Mesendoderm (in vitro differentiated cells): Measurements from ENCODE around the gene IRF2.
A peak's percentile ranks its signal among the peaks of the same experiment; 100 is the strongest.

Experiments used
- DNase-seq: peaks from one replicate; pipeline ENCODE4 v3.0.0; 2013
- H2AK5ac ChIP-seq: 2 replicates; pipeline ENCODE4 v1.6.1; 2013; ENCODE audit warnings: low read length, inconsistent platforms
- H2BK120ac ChIP-seq: 2 replicates; pipeline ENCODE4 v1.6.1; 2013; ENCODE audit warnings: low read depth, mild to moderate bottlenecking, low read length, moderate library complexity, mixed read lengths
- H2BK15ac ChIP-seq: replicated peaks from 2 replicates; pipeline ENCODE4 v1.6.1; 2013; ENCODE audit warnings: low read depth, mild to moderate bottlenecking, moderate library complexity
- H2BK5ac ChIP-seq: 2 replicates; pipeline ENCODE4 v1.6.1; 2013; ENCODE audit warnings: low read length, inconsistent platforms
- H3K18ac ChIP-seq: 2 replicates; pipeline ENCODE4 v1.6.1; 2013; ENCODE audit warnings: mild to moderate bottlenecking, low read length, mixed read lengths
- H3K23ac ChIP-seq: one replicate; pipeline ENCODE4 v1.6.1; 2013; ENCODE audit warnings: low read length
- H3K27ac ChIP-seq: 2 replicates; pipeline ENCODE4 v1.5.1; 2013; ENCODE audit warnings: low read depth, mild to moderate bottlenecking, inconsistent platforms, low read length, moderate library complexity
- H3K27me3 ChIP-seq: 2 replicates; pipeline ENCODE4 v1.6.1; 2013; ENCODE audit warnings: low read length, control low read depth, mild to moderate bottlenecking, inconsistent platforms; ENCODE audit not compliant: insufficient read depth, poor library complexity
- H3K36me3 ChIP-seq: 2 replicates; pipeline ENCODE4 v1.6.1; 2013; ENCODE audit warnings: low read length, inconsistent platforms; ENCODE audit not compliant: control insufficient read depth, insufficient read depth
- H3K4ac ChIP-seq: one replicate; pipeline ENCODE4 v1.6.1; 2013; ENCODE audit warnings: low read depth, mild to moderate bottlenecking, low read length, moderate library complexity
- H3K4me1 ChIP-seq: 2 replicates; pipeline ENCODE4 v1.6.1; 2013; ENCODE audit warnings: low read depth, low read length, inconsistent platforms; ENCODE audit not compliant: control insufficient read depth
- H3K4me2 ChIP-seq: 2 replicates; pipeline ENCODE4 v1.6.1; 2013; ENCODE audit warnings: low read length
- H3K4me3 ChIP-seq: 2 replicates; pipeline ENCODE4 v1.5.1; 2013; ENCODE audit warnings: mild to moderate bottlenecking, low read length
- H3K56ac ChIP-seq: one replicate; pipeline ENCODE4 v1.6.1; 2013; ENCODE audit warnings: low read length
- H3K79me1 ChIP-seq: 2 replicates; pipeline ENCODE4 v1.6.1; 2013; ENCODE audit warnings: low read length, inconsistent platforms
- H3K79me2 ChIP-seq: 2 replicates; pipeline ENCODE4 v1.6.1; 2013; ENCODE audit warnings: mild to moderate bottlenecking, low read length; ENCODE audit not compliant: control insufficient read depth, insufficient read depth
- H3K9ac ChIP-seq: 2 replicates; pipeline ENCODE4 v1.6.1; 2013; ENCODE audit warnings: low read length, inconsistent platforms
- H4K5ac ChIP-seq: one replicate; pipeline ENCODE4 v1.6.1; 2013; ENCODE audit warnings: low read length
- H4K8ac ChIP-seq: one replicate; pipeline ENCODE4 v1.6.1; 2013; ENCODE audit warnings: low read depth, mild to moderate bottlenecking, control low read depth, low read length, moderate library complexity
- WGBS: extraction: QIAGEN DNeasy Blood & Tissue Kit; methylation state at CpG from one replicate; pipeline ENCODE4 v1.1.7; 2013; ENCODE audit warnings: low lambda C conversion rate, missing lambda C conversion rate; ENCODE audit not compliant: insufficient coverage; ENCODE audit errors: extremely low coverage; 5-methylcytosine and 5-hydroxymethylcytosine counted together

Gene IRF2

DNA sequence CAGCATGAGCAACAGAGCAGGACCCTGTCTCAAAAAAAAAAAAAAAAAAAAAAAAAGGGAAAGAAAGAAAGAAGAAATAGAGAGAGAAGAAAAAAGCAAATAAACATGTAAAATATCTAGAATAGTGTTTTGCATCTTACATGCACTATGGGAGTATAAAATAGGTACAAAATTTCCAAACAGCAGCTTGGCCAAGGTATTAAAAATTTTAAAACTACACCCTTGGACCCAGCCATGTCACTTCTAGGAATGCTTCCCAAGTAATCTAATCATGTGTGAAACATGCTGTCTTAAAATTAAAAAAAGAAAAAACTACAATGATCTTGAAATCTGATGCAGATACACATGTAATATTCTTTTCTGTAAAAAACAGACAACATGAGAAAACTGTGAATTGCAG, 21.6 kb downstream of the IRF2 start:
- Histone ChIP-seq H2BK5ac (no peak overlapping the region), H3K27ac (no peak overlapping the region), H2BK120ac (no peak overlapping the region), H3K4me3 (no peak overlapping the region), H3K36me3 (no peaks in the 10 kb centered on the region), H3K4ac (no peak overlapping the region), H3K4me2 (no peak overlapping the region), H4K5ac (no peak overlapping the region), H3K79me1 (peaks cover 4% of the 10 kb centered on the region), H3K56ac (no peak overlapping the region), H2AK5ac (no peak overlapping the region), H3K23ac (no peak overlapping the region), H3K18ac (no peak overlapping the region), H4K8ac (no peak overlapping the region), H3K4me1 (peaks cover 15% of the 10 kb centered on the region), H3K9ac (no peak overlapping the region), H3K79me2 (peaks cover 1% of the 10 kb centered on the region), H3K27me3 (no peaks in the 10 kb centered on the region), H2BK15ac (no peak overlapping the region)
- no peak for DNase-seq

DNA sequence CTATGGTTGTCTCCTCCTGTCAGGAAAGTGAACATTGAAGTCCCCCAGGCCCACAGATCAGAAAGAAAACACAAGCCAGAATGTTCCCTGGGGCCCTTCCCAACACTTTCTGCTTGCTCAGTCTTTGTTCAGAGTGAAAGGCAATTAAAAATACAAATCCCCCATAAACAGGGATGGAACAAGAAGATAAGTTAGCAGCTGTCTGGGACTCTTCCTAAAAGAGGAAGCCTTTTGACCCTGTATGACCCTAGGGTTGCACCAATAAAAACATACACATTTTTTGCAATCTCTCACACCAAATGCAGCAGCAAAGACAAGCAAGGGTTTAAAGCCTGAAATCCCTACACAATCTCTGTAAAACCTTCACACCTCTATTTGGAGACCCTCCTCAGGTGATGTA, 22.6 kb downstream of the IRF2 start:
- Histone ChIP-seq H4K8ac (no peak overlapping the region), H2AK5ac (no peak overlapping the region), H2BK15ac (no peak overlapping the region), H3K79me2 (peaks cover 1% of the 10 kb centered on the region), H3K4me3 (no peak overlapping the region), H3K79me1 (peaks cover 6% of the 10 kb centered on the region), H3K23ac (no peak overlapping the region), H3K4me2 (no peak overlapping the region), H3K4me1 (peaks cover 17% of the 10 kb centered on the region), H3K27ac (no peak overlapping the region), H3K9ac (no peak overlapping the region), H4K5ac (no peak overlapping the region), H3K27me3 (no peaks in the 10 kb centered on the region), H3K56ac (no peak overlapping the region), H2BK5ac (no peak overlapping the region), H3K36me3 (no peaks in the 10 kb centered on the region), H3K4ac (no peak overlapping the region), H3K18ac (no peak overlapping the region), H2BK120ac (no peak overlapping the region)
- DNase-seq: no peak

DNA sequence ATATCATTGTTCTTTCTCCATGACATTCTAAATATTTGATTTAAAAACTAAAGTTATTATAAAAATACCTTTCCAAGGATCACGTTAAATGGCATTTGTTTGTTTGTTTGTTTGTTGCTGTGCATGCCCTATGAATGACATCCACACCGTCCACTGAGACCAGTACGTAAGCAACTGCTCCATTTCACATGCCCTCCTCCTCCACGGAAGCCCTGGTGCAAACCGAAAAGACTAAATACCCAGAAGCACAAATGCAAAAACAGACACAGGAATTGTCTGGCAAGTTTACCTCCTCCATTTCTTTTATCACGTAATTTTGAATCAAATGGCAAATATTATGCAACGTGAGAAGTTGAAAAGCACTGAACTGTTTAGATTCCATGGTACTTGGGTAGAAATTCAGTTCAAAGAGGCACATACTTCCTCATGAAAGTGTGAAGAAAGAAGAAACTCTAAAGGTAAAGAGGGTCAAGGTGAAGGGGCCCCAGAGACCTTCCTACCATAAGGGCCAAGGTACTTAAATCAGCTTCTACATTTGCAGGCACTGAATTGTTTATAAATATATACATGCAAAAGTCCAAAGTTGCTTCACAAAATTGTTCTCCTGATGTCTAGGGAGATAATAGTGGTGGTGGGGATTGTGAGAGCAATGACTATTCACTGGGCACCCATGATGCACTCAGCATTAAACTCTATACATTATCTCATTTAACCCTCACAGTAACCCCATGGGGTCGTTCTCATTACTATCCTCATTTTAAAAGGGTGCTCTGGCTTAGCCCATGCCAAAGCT, 23.4 kb downstream of the IRF2 start:
- peaks cover 17% of the 10 kb centered on the region for H3K4me1 ChIP-seq
- no peak overlapping the region for H3K4me2 ChIP-seq
- no peak overlapping the region for H2BK5ac ChIP-seq
- peaks cover 6% of the 10 kb centered on the region for H3K79me1 ChIP-seq
- H3K36me3 ChIP-seq: no peaks in the 10 kb centered on the region
- no peak overlapping the region for H3K4me3 ChIP-seq
- H4K8ac ChIP-seq: no peak overlapping the region
- no CpG with 5 or more reads among the region's 8 CpGs for WGBS
- H3K23ac ChIP-seq: no peak overlapping the region
- peaks cover 4% of the 10 kb centered on the region for H3K79me2 ChIP-seq
- H2BK15ac ChIP-seq: no peak overlapping the region
- no peak overlapping the region for H4K5ac ChIP-seq
- no peaks in the 10 kb centered on the region for H3K27me3 ChIP-seq
- no peak overlapping the region for H2AK5ac ChIP-seq
- no peak overlapping the region for H3K18ac ChIP-seq
- DNase-seq: no peak
- H3K27ac ChIP-seq: no peak overlapping the region
- no peak overlapping the region for H2BK120ac ChIP-seq
- H3K9ac ChIP-seq: no peak overlapping the region
- H3K56ac ChIP-seq: no peak overlapping the region
- H3K4ac ChIP-seq: no peak overlapping the region

GRCh38 chr4:184450045-184450444, 24.3 kb downstream of the IRF2 start:
- H4K8ac ChIP-seq: no peak overlapping the region
- H3K4me2 ChIP-seq: no peak overlapping the region
- H3K56ac ChIP-seq: no peak overlapping the region
- H3K27ac ChIP-seq: no peak overlapping the region
- no peaks in the 10 kb centered on the region for H3K27me3 ChIP-seq
- H2BK120ac ChIP-seq: no peak overlapping the region
- no CpG with 5 or more reads among the region's 5 CpGs for WGBS
- H3K23ac ChIP-seq: no peak overlapping the region
- H3K36me3 ChIP-seq: no peaks in the 10 kb centered on the region
- no peak overlapping the region for H2BK15ac ChIP-seq
- peaks cover 5% of the 10 kb centered on the region for H3K79me1 ChIP-seq
- H4K5ac ChIP-seq: no peak overlapping the region
- no peak overlapping the region for H3K4me3 ChIP-seq
- no peak overlapping the region for H3K18ac ChIP-seq
- H3K79me2 ChIP-seq: peaks cover 4% of the 10 kb centered on the region
- no peak overlapping the region for H2BK5ac ChIP-seq
- DNase-seq: no peak
- no peak overlapping the region for H3K9ac ChIP-seq
- no peak overlapping the region for H3K4ac ChIP-seq
- H3K4me1 ChIP-seq: peaks cover 17% of the 10 kb centered on the region
- no peak overlapping the region for H2AK5ac ChIP-seq

DNA sequence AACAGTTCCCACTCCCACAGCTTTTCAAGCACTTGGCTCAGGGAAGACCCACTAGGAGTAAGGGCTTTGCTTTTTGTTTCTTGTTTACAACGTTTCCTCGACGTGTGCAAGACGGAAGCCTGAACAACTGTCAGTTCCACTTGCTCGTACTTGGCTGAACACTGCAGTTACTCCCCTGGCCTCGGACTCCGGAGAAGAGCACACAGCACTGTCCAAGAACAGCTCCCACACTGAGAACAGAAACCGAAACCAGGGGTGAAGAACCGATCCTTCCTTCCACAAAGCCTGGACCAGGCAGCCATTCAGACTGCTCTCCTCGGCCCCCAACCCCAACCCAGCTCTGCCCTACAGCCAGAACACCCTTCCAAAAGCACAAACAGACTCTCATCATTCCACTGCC, 25.5 kb downstream of the IRF2 start:
- Histone ChIP-seq H3K27me3 (no peaks in the 10 kb centered on the region), H4K8ac (no peak overlapping the region), H3K56ac (peak overlapping the region; percentile 37), H2BK120ac (no peak overlapping the region), H3K4me3 (no peak overlapping the region), H4K5ac (no peak overlapping the region), H3K36me3 (no peaks in the 10 kb centered on the region), H3K79me2 (peaks cover 3% of the 10 kb centered on the region), H2BK15ac (no peak overlapping the region), H3K23ac (no peak overlapping the region), H3K79me1 (peaks cover 3% of the 10 kb centered on the region), H3K4me2 (no peak overlapping the region), H3K27ac (no peak overlapping the region), H3K9ac (no peak overlapping the region), H2AK5ac (no peak overlapping the region), H3K18ac (peak overlapping the region; percentile 55), H2BK5ac (no peak overlapping the region), H3K4ac (no peak overlapping the region), H3K4me1 (peaks cover 16% of the 10 kb centered on the region)
- no CpG with 5 or more reads among the region's 10 CpGs for WGBS
- DNase-seq: no peak

DNA sequence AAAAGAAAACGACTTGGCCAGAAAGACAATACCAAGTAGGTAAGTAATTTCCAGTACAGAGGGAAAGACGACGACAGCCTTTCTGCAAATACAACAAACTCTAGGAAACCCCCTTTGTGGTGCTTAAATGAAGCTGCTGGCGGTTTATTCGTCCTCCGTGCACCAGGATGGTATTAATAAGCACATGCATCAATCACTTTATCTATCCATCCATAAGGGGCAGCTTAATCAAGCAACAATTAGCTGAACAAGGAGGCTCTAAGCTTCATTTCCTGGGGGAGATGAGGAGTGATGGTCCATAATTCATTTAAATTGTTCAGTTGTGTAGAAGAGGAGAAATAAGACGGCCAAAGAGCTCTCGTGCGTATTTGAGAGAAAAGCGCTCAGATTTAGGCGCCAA, 26.2 kb downstream of the IRF2 start:
- Histone ChIP-seq H3K79me1 (peaks cover 3% of the 10 kb centered on the region), H3K23ac (no peak overlapping the region), H3K79me2 (peaks cover 3% of the 10 kb centered on the region), H2BK5ac (peak overlapping the region; percentile 25), H3K18ac (peak overlapping the region; percentile 55), H4K8ac (no peak overlapping the region), H3K56ac (peak overlapping the region; percentile 22), H2AK5ac (no peak overlapping the region), H2BK120ac (no peak overlapping the region), H2BK15ac (no peak overlapping the region), H3K4me2 (no peak overlapping the region), H3K4ac (no peak overlapping the region), H3K9ac (no peak overlapping the region), H3K36me3 (no peaks in the 10 kb centered on the region), H3K27ac (no peak overlapping the region), H3K4me3 (no peak overlapping the region), H3K27me3 (no peaks in the 10 kb centered on the region), H3K4me1 (peaks cover 10% of the 10 kb centered on the region), H4K5ac (no peak overlapping the region)
- no peak for DNase-seq
- no CpG with 5 or more reads among the region's 11 CpGs for WGBS
